OCI-LY3 (cell line): ENCODE measurements around the gene GNL1.
"Not testable (repeated sequence)": the region's sequence is repeated elsewhere in the genome, so short reads cannot be mapped to it uniquely, and the experiment has no call there.

ENCODE experiments used
- EZH2phosphoT487 ChIP-seq: fragments of 200-600 bp; shearing (Covaris generic); IDR thresholded peaks from 2 replicates; pipeline ENCODE4 v1.6.1; 2018; ENCODE audit warnings: antibody characterized with exemption, mixed run types, low read depth
- TF ChIP-seq, protein P1 (sequence below): fragments of 200-600, 300-600 bp; sonication (generic); IDR thresholded peaks from 2 replicates; pipeline ENCODE4 v1.5.1; 2014; ENCODE audit warnings: antibody characterized with exemption, low read length, low read depth

GRCh38 chr6:30518505-30519145 is 37.7 kb downstream of the GNL1 start:
- TF ChIP-seq, protein P1, sequence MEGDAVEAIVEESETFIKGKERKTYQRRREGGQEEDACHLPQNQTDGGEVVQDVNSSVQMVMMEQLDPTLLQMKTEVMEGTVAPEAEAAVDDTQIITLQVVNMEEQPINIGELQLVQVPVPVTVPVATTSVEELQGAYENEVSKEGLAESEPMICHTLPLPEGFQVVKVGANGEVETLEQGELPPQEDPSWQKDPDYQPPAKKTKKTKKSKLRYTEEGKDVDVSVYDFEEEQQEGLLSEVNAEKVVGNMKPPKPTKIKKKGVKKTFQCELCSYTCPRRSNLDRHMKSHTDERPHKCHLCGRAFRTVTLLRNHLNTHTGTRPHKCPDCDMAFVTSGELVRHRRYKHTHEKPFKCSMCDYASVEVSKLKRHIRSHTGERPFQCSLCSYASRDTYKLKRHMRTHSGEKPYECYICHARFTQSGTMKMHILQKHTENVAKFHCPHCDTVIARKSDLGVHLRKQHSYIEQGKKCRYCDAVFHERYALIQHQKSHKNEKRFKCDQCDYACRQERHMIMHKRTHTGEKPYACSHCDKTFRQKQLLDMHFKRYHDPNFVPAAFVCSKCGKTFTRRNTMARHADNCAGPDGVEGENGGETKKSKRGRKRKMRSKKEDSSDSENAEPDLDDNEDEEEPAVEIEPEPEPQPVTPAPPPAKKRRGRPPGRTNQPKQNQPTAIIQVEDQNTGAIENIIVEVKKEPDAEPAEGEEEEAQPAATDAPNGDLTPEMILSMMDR: not testable (repeated sequence)
- not testable (repeated sequence) for TF ChIP-seq EZH2phosphoT487
